ENCODE data around the gene ZCCHC24. TPM values are rescaled to one million over a fixed set of nuclear protein-coding genes. Genes with fewer than 3 reads are reported as not detected.
"Not testable (repeated sequence)": the region's sequence is repeated elsewhere in the genome, so short reads cannot be mapped to it uniquely, and the experiment has no call there.

ZCCHC24 gene
- total RNA-seq, 1 experiment from 2014 or later, result 3.8 TPM

- Histone ChIP-seq H2BK120ac (ENCODE audit: low read depth, low read length, poor library complexity, severe bottlenecking) (no peak overlapping the region), H2AK5ac (ENCODE audit: insufficient read length, low read length) (no peak overlapping the region), H3K23me2 (ENCODE audit: insufficient read length, low read depth, low read length, poor library complexity, severe bottlenecking) (no peaks in the 10 kb centered on the region), H4K91ac (ENCODE audit: insufficient read length, low read depth, low read length) (no peak overlapping the region), H3K4me1 (ENCODE audit: insufficient read depth, low read length) (no peaks in the 10 kb centered on the region), H3T11ph (ENCODE audit: low read length) (no peak overlapping the region), H3K56ac (ENCODE audit: insufficient read length, low read depth, low read length) (no peak overlapping the region), H3K4ac (ENCODE audit: low read depth, low read length) (no peak overlapping the region), H3K9ac (ENCODE audit: extremely low read depth, insufficient read length, low read length) (no peak overlapping the region), H3K9me3 (ENCODE audit: control insufficient read depth, low read depth, low read length) (no peaks in the 10 kb centered on the region), H2BK12ac (ENCODE audit: insufficient read length, low read depth, low read length) (no peak overlapping the region), H3K23ac (ENCODE audit: insufficient read length, low read depth, low read length) (no peak overlapping the region), H2AFZ (ENCODE audit: low read length) (no peak overlapping the region), H4K20me1 (ENCODE audit: control insufficient read depth, insufficient read depth, insufficient read length) (no peaks in the 10 kb centered on the region), H4K5ac (ENCODE audit: insufficient read length, low read depth, low read length) (no peak overlapping the region), H3K79me1 (ENCODE audit: insufficient read depth, low read depth, low read length, poor library complexity, severe bottlenecking) (no peaks in the 10 kb centered on the region), H2BK20ac (ENCODE audit: low read depth, low read length, poor library complexity, severe bottlenecking) (no peak overlapping the region), H2BK15ac (ENCODE audit: low read depth, low read length) (no peak overlapping the region), H3K27ac (ENCODE audit: insufficient read length, low read depth, low read length) (no peak overlapping the region), H3K79me2 (ENCODE audit: insufficient read depth, low read length) (no peaks in the 10 kb centered on the region), H3K14ac (ENCODE audit: insufficient read depth, low read length) (no peak overlapping the region), H3K4me2 (ENCODE audit: insufficient read depth, insufficient read length, low read length) (no peak overlapping the region), H3K27me3 (ENCODE audit: insufficient read depth, low read length) (no peaks in the 10 kb centered on the region), H3K18ac (ENCODE audit: insufficient read length, low read depth, low read length) (no peak overlapping the region), H4K8ac (replicated peaks; ENCODE audit: insufficient read length, low read depth, low read length) (no peak overlapping the region), H2BK5ac (ENCODE audit: insufficient read length, low read length) (no peak overlapping the region)
- no peak for DNase-seq
- WGBS (ENCODE audit: extremely low coverage, insufficient read length, low lambda C conversion rate), result no CpG with 5 or more reads among the region's 3 CpGs
- Mint-ChIP-seq H3K36me3 (ENCODE audit: insufficient read depth in 1 of 3, low read depth in 3 of 3) (peaks cover 0 to 3% (median 0%) of the 10 kb centered on the region in 3 experiments; a peak in 2 of 7 replicates), H3K27me3 (ENCODE audit: low read depth) (peaks cover 31% of the 10 kb centered on the region), H3K27ac (no peak overlapping the region), H3K4me1 (peaks cover 13% of the 10 kb centered on the region in 2 experiments), H3K9me3 (peaks cover 5 to 6% of the 10 kb centered on the region in 2 experiments; a peak in 4 of 5 replicates), H3K4me3 (no peak overlapping the region)
- TF ChIP-seq CTCF (conservative IDR thresholded peaks at IDR 0.05), result no peak
Measured at GRCh38 chr10:79339266-79339665, 106.2 kb downstream of the ZCCHC24 start.

GRCh38 chr10:79337783-79338469 lies 107.5 kb downstream of the ZCCHC24 start:
- no CpG with 5 or more reads among the region's 11 CpGs for WGBS (ENCODE audit: extremely low coverage, insufficient read length, low lambda C conversion rate)
- H3K9ac ChIP-seq (ENCODE audit: extremely low read depth, insufficient read length, low read length); H2AFZ ChIP-seq (ENCODE audit: low read length): not testable (repeated sequence)

More at GRCh38 chr10:79337783-79338469, 107.5 kb downstream of the ZCCHC24 start:
- H4K5ac ChIP-seq (ENCODE audit: insufficient read length, low read depth, low read length); H3K23me2 ChIP-seq (ENCODE audit: insufficient read length, low read depth, low read length, poor library complexity, severe bottlenecking); H3K14ac ChIP-seq (ENCODE audit: insufficient read depth, low read length); H2BK20ac ChIP-seq (ENCODE audit: low read depth, low read length, poor library complexity, severe bottlenecking); H3K27me3 ChIP-seq (ENCODE audit: insufficient read depth, low read length); H3K9me3 ChIP-seq (ENCODE audit: control insufficient read depth, low read depth, low read length); H4K8ac ChIP-seq (replicated peaks; ENCODE audit: insufficient read length, low read depth, low read length); H3K23ac ChIP-seq (ENCODE audit: insufficient read length, low read depth, low read length); H2BK15ac ChIP-seq (ENCODE audit: low read depth, low read length); H3K79me1 ChIP-seq (ENCODE audit: insufficient read depth, low read depth, low read length, poor library complexity, severe bottlenecking); H3K56ac ChIP-seq (ENCODE audit: insufficient read length, low read depth, low read length); H3K27ac ChIP-seq (ENCODE audit: insufficient read length, low read depth, low read length); H2AK5ac ChIP-seq (ENCODE audit: insufficient read length, low read length); H3K4me1 ChIP-seq (ENCODE audit: insufficient read depth, low read length); DNase-seq; H2BK120ac ChIP-seq (ENCODE audit: low read depth, low read length, poor library complexity, severe bottlenecking); H2BK5ac ChIP-seq (ENCODE audit: insufficient read length, low read length); H3K18ac ChIP-seq (ENCODE audit: insufficient read length, low read depth, low read length); H3K27ac Mint-ChIP-seq; H3K9me3 Mint-ChIP-seq; H4K91ac ChIP-seq (ENCODE audit: insufficient read length, low read depth, low read length); H3T11ph ChIP-seq (ENCODE audit: low read length); H3K36me3 Mint-ChIP-seq (ENCODE audit: insufficient read depth in 1 of 3, low read depth in 3 of 3); H3K4ac ChIP-seq (ENCODE audit: low read depth, low read length); H3K4me3 Mint-ChIP-seq; H3K79me2 ChIP-seq (ENCODE audit: insufficient read depth, low read length); H3K4me2 ChIP-seq (ENCODE audit: insufficient read depth, insufficient read length, low read length); H4K20me1 ChIP-seq (ENCODE audit: control insufficient read depth, insufficient read depth, insufficient read length); H2BK12ac ChIP-seq (ENCODE audit: insufficient read length, low read depth, low read length): not testable (repeated sequence)
- H3K27me3 Mint-ChIP-seq (ENCODE audit: low read depth), result peaks cover 23% of the 10 kb centered on the region
- H3K4me1 Mint-ChIP-seq, result peaks cover 13% of the 10 kb centered on the region in 2 experiments
